Measurements from ENCODE around the gene TRPT1. TPM values are rescaled to one million over a fixed set of nuclear protein-coding genes. Genes with fewer than 3 reads are reported as not detected.

TRPT1 gene
- total RNA-seq, 4 donors from 2014 or later: 82.5 to 90.2 (median 87.4) TPM

DNA sequence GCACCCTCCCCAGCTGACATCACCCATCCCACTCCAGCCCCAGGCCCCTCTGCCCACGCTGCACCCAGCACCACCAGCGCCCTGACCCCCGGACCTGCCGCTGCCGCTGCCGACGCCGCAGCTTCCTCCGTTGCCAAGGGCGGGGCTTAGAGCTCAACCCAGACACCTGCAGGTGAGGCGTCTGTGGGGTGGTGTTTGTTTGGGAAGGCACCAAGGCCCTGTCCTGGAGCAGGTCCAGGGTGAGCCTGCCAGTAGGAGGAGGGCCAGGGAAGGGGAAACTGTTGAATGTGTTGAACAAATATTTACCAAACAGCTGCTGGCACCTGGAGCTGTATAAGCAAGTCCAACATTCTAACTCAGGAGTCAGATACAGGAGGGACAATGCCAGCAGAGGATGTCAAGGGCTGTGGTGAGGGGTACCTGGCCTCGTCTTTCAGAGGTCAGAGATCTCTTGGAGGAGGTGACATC, 11.5 kb upstream of the TRPT1 start:
- peak overlapping the region; percentile 34 to 100 (median 83) for H3K27ac ChIP-seq
- peaks cover 0 to 55% (median 32%) of the 10 kb centered on the region in 4 donors for H3K4me1 ChIP-seq
- H3K36me3 ChIP-seq: peaks cover 0 to 19% (median 0%) of the 10 kb centered on the region in 3 donors
- peak overlapping the region in 1 of 4 donors; percentile 22 for H3K4me3 ChIP-seq
- TF ChIP-seq, protein P1, sequence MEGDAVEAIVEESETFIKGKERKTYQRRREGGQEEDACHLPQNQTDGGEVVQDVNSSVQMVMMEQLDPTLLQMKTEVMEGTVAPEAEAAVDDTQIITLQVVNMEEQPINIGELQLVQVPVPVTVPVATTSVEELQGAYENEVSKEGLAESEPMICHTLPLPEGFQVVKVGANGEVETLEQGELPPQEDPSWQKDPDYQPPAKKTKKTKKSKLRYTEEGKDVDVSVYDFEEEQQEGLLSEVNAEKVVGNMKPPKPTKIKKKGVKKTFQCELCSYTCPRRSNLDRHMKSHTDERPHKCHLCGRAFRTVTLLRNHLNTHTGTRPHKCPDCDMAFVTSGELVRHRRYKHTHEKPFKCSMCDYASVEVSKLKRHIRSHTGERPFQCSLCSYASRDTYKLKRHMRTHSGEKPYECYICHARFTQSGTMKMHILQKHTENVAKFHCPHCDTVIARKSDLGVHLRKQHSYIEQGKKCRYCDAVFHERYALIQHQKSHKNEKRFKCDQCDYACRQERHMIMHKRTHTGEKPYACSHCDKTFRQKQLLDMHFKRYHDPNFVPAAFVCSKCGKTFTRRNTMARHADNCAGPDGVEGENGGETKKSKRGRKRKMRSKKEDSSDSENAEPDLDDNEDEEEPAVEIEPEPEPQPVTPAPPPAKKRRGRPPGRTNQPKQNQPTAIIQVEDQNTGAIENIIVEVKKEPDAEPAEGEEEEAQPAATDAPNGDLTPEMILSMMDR (IDR thresholded peaks at IDR 0.05): peak in 3 of 6 experiments; percentile 10 to 22 (median 20)
- TF ChIP-seq POLR2A (IDR thresholded peaks at IDR 0.05): peak in 1 of 2 donors; percentile 22
- peak in 2 of 3 donors; percentile 84 to 85 for DNase-seq
- H3K27me3 ChIP-seq: no peaks in the 10 kb centered on the region
- no peaks in the 10 kb centered on the region for H3K9me3 ChIP-seq

DNA sequence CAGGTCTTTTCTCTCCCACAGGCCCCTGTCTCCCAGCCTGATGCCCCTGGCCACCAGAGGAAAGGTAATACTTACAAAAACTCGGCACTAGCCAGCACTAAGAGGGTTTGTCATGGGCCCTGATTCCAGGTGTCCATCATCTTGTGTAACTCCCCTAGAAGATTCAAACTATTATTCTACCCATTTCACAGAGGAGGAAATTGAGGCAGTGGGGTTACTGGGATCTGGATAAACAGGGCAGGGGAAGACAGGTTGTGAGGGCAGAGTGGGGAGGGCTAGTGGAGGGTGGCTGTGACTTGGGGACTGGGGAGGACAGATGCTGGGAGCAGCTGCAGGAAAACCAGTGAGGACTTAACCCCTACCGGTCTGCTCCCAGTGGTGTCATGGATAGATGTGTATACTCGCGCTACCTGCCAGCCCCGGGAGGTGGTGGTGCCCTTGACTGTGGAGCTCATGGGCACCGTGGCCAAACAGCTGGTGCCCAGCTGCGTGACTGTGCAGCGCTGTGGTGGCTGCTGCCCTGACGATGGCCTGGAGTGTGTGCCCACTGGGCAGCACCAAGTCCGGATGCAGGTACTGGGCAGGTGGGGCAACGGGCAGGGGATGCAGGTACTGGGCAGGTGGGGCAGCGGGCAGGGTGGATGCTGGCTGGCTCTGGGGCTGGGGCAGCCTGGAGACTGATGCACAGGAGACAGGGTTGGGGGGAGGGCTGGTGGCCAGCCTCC, 9.6 kb upstream of the TRPT1 start:
- Histone ChIP-seq H3K27me3 (no peaks in the 10 kb centered on the region), H3K9me3 (no peaks in the 10 kb centered on the region), H3K4me1 (peaks cover 0 to 63% (median 32%) of the 10 kb centered on the region in 4 donors), H3K4me3 (peak overlapping the region; percentile 52 to 91 (median 80)), H3K36me3 (peaks cover 0 to 19% (median 0%) of the 10 kb centered on the region in 3 donors), H3K27ac (peak overlapping the region; percentile 61 to 95 (median 83))
- DNase-seq: no peak
- no peak for TF ChIP-seq POLR2A (IDR thresholded peaks at IDR 0.05)
- TF ChIP-seq, protein P1 (IDR thresholded peaks at IDR 0.05): no peak

DNA sequence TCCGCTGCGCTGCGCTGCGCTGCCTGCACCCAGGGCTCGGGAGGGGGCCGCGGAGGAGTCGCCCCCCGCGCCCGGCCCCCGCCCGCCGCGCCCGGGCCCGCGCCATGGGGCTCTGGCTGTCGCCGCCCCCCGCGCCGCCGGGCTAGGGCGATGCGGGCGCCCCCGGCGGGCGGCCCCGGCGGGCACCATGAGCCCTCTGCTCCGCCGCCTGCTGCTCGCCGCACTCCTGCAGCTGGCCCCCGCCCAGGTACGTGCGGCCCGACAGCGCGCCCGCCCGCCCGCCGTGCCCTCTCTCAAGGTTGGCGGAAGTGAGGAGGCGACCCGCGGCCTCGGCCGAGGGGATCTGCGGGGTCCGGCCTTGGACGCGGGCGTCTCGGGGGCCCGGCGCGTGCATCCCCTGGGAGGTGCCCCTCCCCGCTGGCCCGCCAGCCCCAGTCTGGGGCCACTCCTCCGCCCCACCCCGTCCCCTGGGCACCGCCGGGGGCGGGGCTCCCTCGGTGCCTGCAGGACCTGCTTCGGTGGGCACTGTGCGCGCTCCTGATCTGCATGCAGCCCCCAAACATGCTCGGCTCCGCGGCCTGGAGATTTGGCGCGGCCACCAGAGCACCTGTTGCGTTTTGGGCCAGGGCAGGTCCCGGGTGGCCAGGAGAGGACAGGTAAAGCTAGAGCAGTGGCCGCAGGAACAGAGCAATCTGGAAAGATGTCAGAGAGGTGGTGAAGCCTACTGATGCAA, 8.8 kb upstream of the TRPT1 start:
- peaks cover 0 to 60% (median 25%) of the 10 kb centered on the region in 4 donors for H3K4me1 ChIP-seq
- H3K36me3 ChIP-seq: peaks cover 0 to 19% (median 0%) of the 10 kb centered on the region in 3 donors
- H3K27me3 ChIP-seq: no peaks in the 10 kb centered on the region
- DNase-seq: peak; percentile 66 to 82 (median 82)
- H3K27ac ChIP-seq: peak overlapping the region; percentile 61 to 95 (median 83)
- peak in 1 of 2 donors; percentile 33 for TF ChIP-seq POLR2A (IDR thresholded peaks at IDR 0.05)
- TF ChIP-seq, protein P1 (IDR thresholded peaks at IDR 0.05): peak in 3 of 6 experiments; percentile 9 to 32 (median 24)
- H3K9me3 ChIP-seq: no peaks in the 10 kb centered on the region
- H3K4me3 ChIP-seq: peak overlapping the region; percentile 52 to 91 (median 80)

DNA sequence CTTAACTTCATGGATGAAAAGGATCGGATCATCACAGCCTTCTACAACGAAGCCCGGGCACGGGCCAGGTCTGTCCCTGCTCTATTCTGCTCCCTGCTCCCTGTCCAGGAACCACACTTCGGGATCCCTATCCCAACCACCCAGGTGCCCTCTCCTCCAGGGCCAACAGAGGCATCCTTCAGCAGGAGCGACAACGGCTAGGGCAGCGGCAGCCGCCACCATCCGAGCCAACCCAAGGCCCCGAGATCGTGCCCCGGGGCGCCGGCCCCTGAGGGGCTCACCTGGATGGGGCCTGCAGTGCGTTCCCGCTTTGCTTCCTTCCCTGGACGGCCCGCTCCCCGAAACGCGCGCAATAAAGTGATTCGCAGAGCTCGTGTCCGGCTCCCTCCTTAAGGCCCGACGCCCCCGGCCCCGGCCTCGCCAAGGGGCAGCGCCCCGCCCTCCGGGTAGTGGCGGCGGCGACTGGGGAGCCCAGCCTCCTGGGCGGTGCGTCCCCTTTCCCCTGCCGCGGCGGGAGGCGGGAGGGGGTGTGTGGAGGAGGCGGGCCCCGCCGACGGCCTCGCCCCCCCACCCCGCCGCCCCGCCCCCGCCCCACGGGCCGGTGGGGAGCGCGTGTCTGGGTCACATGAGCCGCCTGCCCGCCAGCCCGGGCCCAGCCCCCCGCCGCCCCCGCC, 8.1 kb upstream of the TRPT1 start, which contains the start of gene VEGFB:
Gene VEGFB (plus strand): TSS at position 672 of the 674 bp plus-strand sequence. CDS start 250 bp downstream, outside the sequence.
- peak in 1 of 2 donors; percentile 13 for TF ChIP-seq POLR2A (IDR thresholded peaks at IDR 0.05)
- TF ChIP-seq, protein P1 (IDR thresholded peaks at IDR 0.05): no peak
- Histone ChIP-seq H3K27me3 (no peaks in the 10 kb centered on the region), H3K9me3 (no peaks in the 10 kb centered on the region), H3K4me1 (peaks cover 0 to 64% (median 24%) of the 10 kb centered on the region in 4 donors), H3K27ac (peak within 1 kb of the TSS; percentile 64 to 95 (median 83)), H3K4me3 (peak within 1 kb of the TSS; percentile 52 to 91 (median 80)), H3K36me3 (peaks cover 0 to 19% (median 0%) of the 10 kb centered on the region in 3 donors)
- DNase-seq: peak; percentile 81 to 90 (median 86)

DNA sequence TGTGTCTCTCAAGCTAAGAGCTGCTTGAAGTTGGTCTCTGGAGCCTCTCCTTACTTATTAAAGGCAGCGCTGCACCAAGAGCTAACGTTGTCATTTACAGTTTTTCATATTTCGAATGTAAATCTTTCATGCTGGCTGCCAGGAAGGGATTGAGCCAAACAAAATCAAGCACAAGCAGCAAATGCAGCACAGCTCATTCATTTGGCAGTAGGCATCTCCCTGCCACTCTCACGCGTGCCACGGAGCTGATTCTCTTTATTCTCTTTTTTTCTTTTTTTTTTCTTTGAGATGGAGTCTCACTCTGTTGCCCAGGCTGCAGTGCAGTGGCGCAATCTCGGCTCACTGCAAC, 7.0 kb upstream of the TRPT1 start:
- Histone ChIP-seq H3K4me3 (no peak overlapping the region), H3K9me3 (no peaks in the 10 kb centered on the region), H3K36me3 (peaks cover 0 to 8% (median 0%) of the 10 kb centered on the region in 3 donors), H3K27me3 (no peaks in the 10 kb centered on the region), H3K4me1 (peaks cover 0 to 63% (median 24%) of the 10 kb centered on the region in 4 donors), H3K27ac (peak overlapping the region in 1 of 4 donors; percentile 17)
- no peak for DNase-seq
- TF ChIP-seq, protein P1 (IDR thresholded peaks at IDR 0.05): no peak
- no peak for TF ChIP-seq POLR2A (IDR thresholded peaks at IDR 0.05)
